Tibial artery (tissue), 4 donors: ENCODE data around the gene TIPRL.

Experiments used
- DNase-seq, 2 donors: peaks; one replicate each; pipeline ENCODE4 v3.0.0-alpha.2; 2019
- H3K27ac ChIP-seq, 2 donors: fragments of 200-600 bp; sonication (generic) in 1 of 2; 1 replicate in 1 of 2; 2 replicates in 1 of 2; pipeline ENCODE4 v1.5.1; 2018 to 2019; ENCODE audit warnings: mild to moderate bottlenecking in 1 of 2
- H3K27me3 ChIP-seq, 2 donors: fragments of 200-600 bp; sonication (generic) in 1 of 2; one replicate each; pipeline versions ENCODE4 v1.5.1 to v1.6.0; 2016 to 2019
- H3K36me3 ChIP-seq, 3 donors: fragments of 200-600 bp; sonication (generic) in 2 of 3; one replicate each; pipeline ENCODE4 v1.5.1; 2016 to 2019; ENCODE audit warnings: mild to moderate bottlenecking in 2 of 3
- H3K4me1 ChIP-seq, 4 donors: fragments of 200-600 bp; sonication (generic) in 2 of 4; 1 replicate in 3 of 4; 2 replicates in 1 of 4; pipeline ENCODE4 v1.5.1; 2016 to 2019
- H3K4me3 ChIP-seq, 2 donors: fragments of 200-600 bp; sonication (generic) in 1 of 2; 1 replicate in 1 of 2; 2 replicates in 1 of 2; pipeline ENCODE4 v1.5.1; 2018 to 2019; ENCODE audit warnings: mild to moderate bottlenecking in 2 of 2
- H3K9me3 ChIP-seq, 3 donors: fragments of 200-600 bp; sonication (generic) in 1 of 3; one replicate each; pipeline ENCODE4 v1.5.1; 2016 to 2019
- intact Hi-C: fragments of 100-400 bp; cut with DNase I; formaldehyde crosslinking; loops from one replicate; pipeline ENCODE4 v1.15.0; 2023; ENCODE audit warnings: low total_unique reads
- TF ChIP-seq, protein P1 (sequence below), 2 experiments: fragments of 200-600 bp in 1 of 2; fragments of 450-650 bp in 1 of 2; IDR thresholded peaks; one replicate each; pipeline ENCODE4 v1.5.1; 2017 to 2019; ENCODE audit warnings: antibody characterized with exemption in 2 of 2, mild to moderate bottlenecking in 1 of 2, moderate library complexity in 1 of 2

Gene TIPRL

DNA sequence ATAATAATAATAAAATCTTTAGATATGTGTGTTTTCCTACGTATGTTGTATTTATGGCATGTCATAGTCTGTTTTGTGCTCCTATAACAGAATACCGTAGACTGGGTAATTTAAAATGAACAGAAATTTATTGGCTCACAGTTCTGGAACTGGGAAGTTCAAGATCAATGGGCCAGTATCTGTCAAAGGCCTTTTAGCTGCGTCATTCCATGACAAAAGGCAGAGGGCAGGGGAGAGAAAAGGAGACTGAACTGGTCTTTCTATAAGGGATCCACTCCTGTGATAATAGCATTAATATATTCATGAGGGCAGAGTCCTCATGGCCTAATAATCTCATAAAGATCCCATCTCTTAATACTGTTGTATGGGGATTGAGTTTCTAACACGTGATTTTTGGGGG is 39.9 kb downstream of the TIPRL start:
- intact Hi-C loops = no loop called here
- TF ChIP-seq, protein P1, sequence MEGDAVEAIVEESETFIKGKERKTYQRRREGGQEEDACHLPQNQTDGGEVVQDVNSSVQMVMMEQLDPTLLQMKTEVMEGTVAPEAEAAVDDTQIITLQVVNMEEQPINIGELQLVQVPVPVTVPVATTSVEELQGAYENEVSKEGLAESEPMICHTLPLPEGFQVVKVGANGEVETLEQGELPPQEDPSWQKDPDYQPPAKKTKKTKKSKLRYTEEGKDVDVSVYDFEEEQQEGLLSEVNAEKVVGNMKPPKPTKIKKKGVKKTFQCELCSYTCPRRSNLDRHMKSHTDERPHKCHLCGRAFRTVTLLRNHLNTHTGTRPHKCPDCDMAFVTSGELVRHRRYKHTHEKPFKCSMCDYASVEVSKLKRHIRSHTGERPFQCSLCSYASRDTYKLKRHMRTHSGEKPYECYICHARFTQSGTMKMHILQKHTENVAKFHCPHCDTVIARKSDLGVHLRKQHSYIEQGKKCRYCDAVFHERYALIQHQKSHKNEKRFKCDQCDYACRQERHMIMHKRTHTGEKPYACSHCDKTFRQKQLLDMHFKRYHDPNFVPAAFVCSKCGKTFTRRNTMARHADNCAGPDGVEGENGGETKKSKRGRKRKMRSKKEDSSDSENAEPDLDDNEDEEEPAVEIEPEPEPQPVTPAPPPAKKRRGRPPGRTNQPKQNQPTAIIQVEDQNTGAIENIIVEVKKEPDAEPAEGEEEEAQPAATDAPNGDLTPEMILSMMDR (IDR thresholded peaks at IDR 0.05) = no peak
- Histone ChIP-seq H3K9me3 (no peaks in the 10 kb centered on the region), H3K36me3 (no peaks in the 10 kb centered on the region), H3K27ac (no peak overlapping the region), H3K4me3 (no peak overlapping the region), H3K4me1 (peaks cover 0 to 8% (median 0%) of the 10 kb centered on the region in 4 donors), H3K27me3 (no peaks in the 10 kb centered on the region)
- DNase-seq = no peak

DNA sequence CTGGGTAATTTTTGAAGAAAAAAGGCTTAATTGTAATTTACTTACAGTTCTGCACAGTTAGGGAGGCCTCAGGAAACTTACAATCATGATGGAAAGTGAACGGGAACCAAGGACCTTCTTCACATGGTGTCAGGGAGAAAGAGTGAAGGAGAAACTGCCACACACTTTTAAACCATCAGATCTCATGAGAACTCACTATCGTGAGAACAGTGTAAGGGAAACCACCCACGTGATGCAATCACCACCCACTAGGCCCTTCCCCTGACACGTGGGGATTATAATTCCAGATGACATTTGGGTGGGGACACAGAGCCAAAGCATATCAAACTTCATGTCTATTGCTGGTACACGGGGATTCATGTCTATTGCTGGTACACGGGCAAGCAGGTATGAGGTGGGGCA is 41.7 kb downstream of the TIPRL start:
- TF ChIP-seq, protein P1 (IDR thresholded peaks at IDR 0.05) = no peak
- Histone ChIP-seq H3K9me3 (no peaks in the 10 kb centered on the region), H3K4me3 (no peak overlapping the region), H3K36me3 (no peaks in the 10 kb centered on the region), H3K4me1 (peaks cover 0 to 8% (median 0%) of the 10 kb centered on the region in 4 donors), H3K27me3 (no peaks in the 10 kb centered on the region), H3K27ac (no peak overlapping the region)
- DNase-seq = no peak
- intact Hi-C loops = no loop called here

DNA sequence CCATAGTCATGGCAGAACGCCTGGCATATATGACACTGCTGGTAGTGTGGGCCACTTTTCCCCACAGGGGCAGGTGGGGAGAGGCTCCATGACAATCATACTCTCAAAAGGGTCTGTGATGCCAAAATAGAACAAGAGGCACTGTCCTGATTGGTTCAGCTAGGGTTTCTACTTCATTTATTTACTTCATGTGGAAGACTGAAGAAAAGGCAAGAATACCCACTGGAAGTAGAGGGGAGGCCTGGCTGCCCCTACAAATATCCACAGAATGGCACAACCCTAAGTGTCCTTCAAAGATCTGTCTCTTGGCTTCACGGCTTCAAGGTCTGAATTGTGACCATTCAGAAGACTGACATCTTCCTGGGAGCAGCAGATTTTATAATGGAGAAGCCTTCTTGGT is 42.5 kb downstream of the TIPRL start:
- H3K4me1 ChIP-seq = peaks cover 0 to 7% (median 0%) of the 10 kb centered on the region in 4 donors
- H3K27me3 ChIP-seq = no peaks in the 10 kb centered on the region
- no peak overlapping the region for H3K4me3 ChIP-seq
- H3K27ac ChIP-seq = no peak overlapping the region
- no peaks in the 10 kb centered on the region for H3K36me3 ChIP-seq
- DNase-seq = no peak
- intact Hi-C loops = no loop called here
- TF ChIP-seq, protein P1 (IDR thresholded peaks at IDR 0.05) = no peak
- no peaks in the 10 kb centered on the region for H3K9me3 ChIP-seq

DNA sequence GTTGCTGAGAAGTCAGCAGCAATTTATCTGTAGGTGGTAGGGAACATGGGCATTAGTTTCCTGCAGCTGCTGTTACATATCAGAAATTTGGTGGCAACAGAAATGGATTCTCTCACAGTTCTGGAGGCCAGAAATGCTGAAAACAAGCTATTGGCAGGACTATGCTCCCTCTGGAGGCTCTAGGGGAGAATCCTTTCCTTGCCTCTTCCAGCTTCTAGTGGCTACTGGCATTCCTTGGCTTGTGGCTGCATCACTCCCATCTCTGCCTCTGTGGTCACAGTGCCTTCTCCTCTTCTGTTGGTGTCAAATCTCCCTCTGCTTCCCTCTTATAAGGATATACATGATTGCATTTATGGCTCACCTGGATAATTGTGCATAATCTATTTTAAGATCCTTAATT is 44.5 kb downstream of the TIPRL start:
- TF ChIP-seq, protein P1 (IDR thresholded peaks at IDR 0.05) = no peak
- Histone ChIP-seq H3K4me3 (no peak overlapping the region), H3K9me3 (no peaks in the 10 kb centered on the region), H3K36me3 (no peaks in the 10 kb centered on the region), H3K4me1 (peaks cover 0 to 16% (median 7%) of the 10 kb centered on the region in 4 donors), H3K27ac (no peak overlapping the region), H3K27me3 (no peaks in the 10 kb centered on the region)
- intact Hi-C loops = no loop called here
- no peak for DNase-seq

DNA sequence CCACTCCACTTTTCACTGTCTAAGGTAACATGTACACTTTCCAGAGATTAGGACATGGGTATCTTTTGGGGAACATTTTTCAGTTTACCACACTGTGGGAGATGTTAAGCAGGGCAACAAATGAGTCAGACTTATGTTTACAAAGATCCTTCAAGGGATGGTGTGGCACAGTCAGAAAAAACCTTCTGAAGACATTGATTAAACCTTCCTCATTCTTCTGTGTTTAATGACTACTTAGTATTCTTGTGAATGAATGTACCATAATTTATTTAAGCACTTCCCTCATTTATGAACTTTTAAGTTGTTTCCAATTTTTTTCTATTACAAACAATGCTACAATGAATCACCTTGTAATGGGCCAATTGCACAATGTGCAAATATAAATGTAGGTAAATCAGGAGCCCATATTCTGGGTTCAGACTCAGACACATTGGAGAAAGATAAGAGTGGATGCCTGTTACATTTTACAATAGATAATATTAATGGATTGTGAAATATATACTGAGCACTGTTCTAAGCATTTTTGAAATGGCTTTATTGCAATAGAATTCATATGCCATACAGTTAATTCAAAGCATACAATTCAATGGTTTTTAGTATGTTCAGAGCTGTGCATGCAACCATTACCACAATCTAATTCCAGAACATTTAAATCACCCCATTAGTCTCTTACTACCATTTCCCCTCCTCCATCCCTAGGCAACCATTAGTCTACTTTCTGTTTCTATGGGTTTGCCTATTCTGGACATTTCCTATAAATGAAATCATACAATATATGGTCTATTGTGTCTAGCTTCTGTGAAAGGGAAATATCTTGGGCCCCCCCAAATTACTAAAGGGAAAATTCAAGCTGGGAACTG is 45.1 kb downstream of the TIPRL start:
- DNase-seq = no peak
- no peak overlapping the region for H3K27ac ChIP-seq
- intact Hi-C loops = no loop called here
- H3K4me1 ChIP-seq = peaks cover 0 to 23% (median 14%) of the 10 kb centered on the region in 4 donors
- TF ChIP-seq, protein P1 (IDR thresholded peaks at IDR 0.05) = no peak
- H3K27me3 ChIP-seq = no peaks in the 10 kb centered on the region
- no peak overlapping the region for H3K4me3 ChIP-seq
- no peaks in the 10 kb centered on the region for H3K36me3 ChIP-seq
- H3K9me3 ChIP-seq = no peaks in the 10 kb centered on the region
